GM18526 (cell line): ENCODE measurements around the gene STAMBP.

Experiments
- POLR2A ChIP-seq: IDR thresholded peaks from 3 replicates; pipeline ENCODE4 v1.6.1; 2011; ENCODE audit not compliant: insufficient read length; ENCODE audit errors: extremely low read depth

STAMBP gene

GRCh38 chr2:73914667-73915066 lies 85.9 kb downstream of the STAMBP start:
- no peak for TF ChIP-seq POLR2A

- TF ChIP-seq POLR2A, result no peak
Observed at GRCh38 chr2:73915437-73915993, 86.8 kb downstream of the STAMBP start.

GRCh38 chr2:73916666-73917065 lies 87.9 kb downstream of the STAMBP start:
- no peak for TF ChIP-seq POLR2A

- TF ChIP-seq POLR2A, result no peak
Observed at GRCh38 chr2:73917296-73917695, 88.5 kb downstream of the STAMBP start.

GRCh38 chr2:73917696-73918207 lies 89.0 kb downstream of the STAMBP start:
- TF ChIP-seq POLR2A, result no peak

GRCh38 chr2:73918856-73919255 lies 90.1 kb downstream of the STAMBP start:
- no peak for TF ChIP-seq POLR2A

GRCh38 chr2:73919596-73920228 lies 91.0 kb downstream of the STAMBP start:
- TF ChIP-seq POLR2A, result no peak

- no peak for TF ChIP-seq POLR2A
Observed at GRCh38 chr2:73920577-73921545, 92.1 kb downstream of the STAMBP start.

- TF ChIP-seq POLR2A, result no peak
Observed at GRCh38 chr2:73921581-73921980, 92.8 kb downstream of the STAMBP start.

- no peak for TF ChIP-seq POLR2A
Observed at GRCh38 chr2:73922681-73923080, 93.9 kb downstream of the STAMBP start.
